ENCODE data around the gene JMJD1C.
"Not testable (repeated sequence)": the region's sequence is repeated elsewhere in the genome, so short reads cannot be mapped to it uniquely, and the experiment has no call there.

JMJD1C gene

DNA sequence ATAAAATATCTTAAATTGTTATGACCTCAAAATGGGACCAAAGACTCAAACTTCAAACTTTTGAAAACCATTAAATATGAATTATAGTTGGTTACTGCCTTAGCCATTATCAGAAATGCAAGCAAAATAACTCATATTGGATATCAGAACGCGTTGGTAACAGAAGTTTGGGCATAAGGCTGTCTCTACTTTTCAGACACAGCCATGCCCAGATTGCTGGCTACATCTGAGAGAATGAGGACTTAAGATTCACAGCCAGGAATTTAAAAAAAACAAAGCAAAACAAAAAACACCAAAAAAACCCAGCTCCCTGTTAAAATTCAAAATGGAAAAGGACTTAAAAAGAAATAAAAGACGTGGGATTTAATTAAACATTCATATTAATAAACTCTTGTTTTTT is 161.6 kb downstream of the JMJD1C start:
- DNase-seq (ENCODE audit: low read depth in 2 of 3, low spot score in 1 of 3) = no peak

DNA sequence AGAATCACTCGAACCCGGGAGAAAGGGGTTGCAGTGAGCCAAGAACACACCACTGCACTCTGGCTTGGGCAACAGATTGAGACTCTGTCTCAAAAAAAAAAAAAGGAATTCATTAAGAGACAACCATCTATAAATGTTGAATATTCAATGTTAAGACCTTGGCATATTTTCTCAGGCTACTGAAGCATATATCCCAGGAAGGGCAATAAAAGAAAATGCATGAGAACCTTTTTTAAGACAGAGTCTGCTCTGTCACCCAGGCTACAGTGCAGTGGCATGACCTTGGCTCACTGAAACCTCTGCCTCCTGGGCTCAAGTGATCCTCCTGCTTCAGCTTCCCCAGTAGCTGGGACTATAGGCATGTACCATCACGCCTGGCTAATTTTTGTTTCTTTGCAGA is 165.0 kb downstream of the JMJD1C start:
- no peak for DNase-seq (ENCODE audit: low read depth in 2 of 3, low spot score in 1 of 3)

DNA sequence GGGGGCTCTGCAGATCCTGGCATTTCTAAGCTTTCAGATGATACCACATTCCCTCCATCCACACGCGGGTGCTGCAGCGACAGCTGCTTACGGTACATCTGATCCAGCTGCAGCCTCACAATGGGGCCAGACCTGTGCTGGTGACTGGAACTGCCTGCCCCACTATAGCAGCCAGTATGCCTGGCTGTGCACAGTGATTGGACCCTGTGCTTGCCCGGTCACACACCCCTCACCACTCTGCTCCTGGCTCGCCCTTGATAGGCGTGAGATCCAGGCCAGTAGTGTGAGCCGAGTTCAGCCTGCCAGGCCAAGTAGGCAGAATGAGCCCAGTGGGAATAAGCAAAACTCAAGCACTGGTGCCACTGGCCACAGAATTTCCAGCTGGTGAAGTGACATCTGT is 167.8 kb downstream of the JMJD1C start:
- no peak for DNase-seq (ENCODE audit: low read depth in 2 of 3, low spot score in 1 of 3)

DNA sequence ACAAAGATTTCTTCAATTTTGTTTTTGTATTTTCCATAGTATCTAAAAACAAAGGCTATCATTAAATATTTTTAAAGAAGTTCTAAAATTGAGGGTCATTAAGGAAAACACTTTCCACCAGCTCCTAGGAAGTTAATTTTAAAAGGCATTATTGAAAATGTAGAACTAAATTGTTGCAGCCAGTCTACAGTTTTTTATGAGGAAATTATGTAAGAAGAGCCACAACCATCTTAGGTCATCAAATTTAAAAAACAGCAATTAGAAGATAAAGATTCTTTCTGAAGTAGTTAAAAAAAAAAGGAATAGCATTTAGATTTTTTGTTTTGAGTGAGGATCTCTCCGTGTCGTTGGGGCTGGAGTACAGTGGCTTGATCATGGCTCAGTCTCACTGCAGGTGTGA is 171.0 kb downstream of the JMJD1C start:
- DNase-seq (ENCODE audit: low read depth in 2 of 3, low spot score in 1 of 3) = no peak

DNA sequence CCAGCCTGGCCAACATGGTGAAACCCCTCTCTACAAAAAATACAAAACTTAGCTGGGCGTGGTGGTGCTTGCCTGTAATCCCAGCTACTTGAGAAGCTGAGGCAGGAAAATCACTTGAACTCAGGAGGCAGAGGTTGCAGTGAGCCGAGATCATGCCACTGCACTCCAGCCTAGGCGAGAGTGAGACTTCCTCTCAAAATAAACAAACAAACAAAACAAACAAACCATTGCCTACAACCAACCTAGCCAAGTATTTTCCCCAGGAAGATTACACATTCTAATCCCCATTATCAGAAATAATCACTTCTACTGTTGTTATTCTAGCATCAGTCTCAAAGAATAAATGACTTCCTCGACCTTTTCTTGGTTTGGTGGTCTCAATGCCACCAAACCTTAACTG is 172.9 kb downstream of the JMJD1C start:
- DNase-seq (ENCODE audit: low read depth in 2 of 3, low spot score in 1 of 3) = not testable (repeated sequence)

DNA sequence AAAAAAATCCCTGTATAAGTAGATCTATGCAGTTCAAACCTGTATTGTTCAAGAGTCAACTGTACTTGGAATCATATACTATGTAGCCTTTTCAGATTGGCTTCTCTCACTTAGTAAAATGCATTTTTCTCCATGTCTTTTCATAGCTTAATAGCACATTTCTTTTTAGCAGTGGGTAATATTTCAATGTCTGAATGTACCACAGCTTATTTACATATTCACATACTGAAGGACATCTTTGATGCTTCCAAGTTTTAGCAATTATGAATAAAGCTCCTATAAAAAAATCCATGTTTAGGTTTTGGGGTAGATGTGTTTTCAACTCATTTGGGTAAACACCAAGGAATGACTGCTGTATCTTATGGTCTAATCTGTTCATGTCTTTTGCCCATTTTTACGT is 177.6 kb downstream of the JMJD1C start:
- DNase-seq (ENCODE audit: low read depth in 2 of 3, low spot score in 1 of 3) = no peak

DNA sequence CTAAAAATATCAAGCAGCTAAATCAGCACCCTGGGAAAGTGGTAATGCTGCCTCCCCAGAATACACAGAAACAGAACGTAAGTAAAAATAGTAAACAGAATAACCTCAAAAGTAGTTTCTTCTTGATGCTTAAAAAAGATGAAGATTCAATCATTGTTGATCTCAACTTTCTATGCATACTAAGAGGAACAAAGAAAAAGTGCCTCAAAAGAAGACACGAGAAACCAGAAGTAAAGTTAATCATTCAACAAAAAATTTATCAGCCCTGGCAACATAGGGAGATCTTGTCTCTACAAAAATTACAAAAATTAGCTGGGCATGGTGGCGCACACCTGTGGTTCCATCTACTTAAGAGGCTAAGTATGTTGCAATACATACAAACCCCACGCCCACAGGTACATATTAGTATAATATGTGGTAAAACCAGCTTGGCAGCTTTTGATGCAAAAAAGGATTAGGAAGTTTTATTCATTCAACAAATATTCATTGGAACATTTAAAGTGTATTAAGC is 179.0 kb downstream of the JMJD1C start:
- DNase-seq (ENCODE audit: low read depth in 2 of 3, low spot score in 1 of 3) = no peak

DNA sequence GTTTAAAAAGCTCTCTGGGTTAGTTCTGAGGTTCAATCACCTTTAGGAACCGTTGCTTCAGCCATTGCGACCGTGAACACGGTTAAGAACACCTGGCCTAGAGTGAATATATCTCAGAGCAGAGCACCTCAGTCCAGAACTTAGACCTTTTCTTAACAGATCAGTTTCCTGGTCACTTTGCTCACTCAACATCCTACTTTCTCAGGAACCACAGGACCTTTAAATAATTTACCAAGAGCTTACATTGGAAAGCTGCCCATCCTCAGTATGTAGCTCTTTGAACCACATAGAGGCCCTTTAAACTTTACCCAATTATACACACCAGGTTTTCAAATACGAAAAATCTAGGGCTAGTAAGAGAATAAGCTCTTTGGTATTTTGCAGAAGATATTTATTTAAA is 179.4 kb downstream of the JMJD1C start:
- DNase-seq (ENCODE audit: low read depth in 2 of 3, low spot score in 1 of 3) = no peak

DNA sequence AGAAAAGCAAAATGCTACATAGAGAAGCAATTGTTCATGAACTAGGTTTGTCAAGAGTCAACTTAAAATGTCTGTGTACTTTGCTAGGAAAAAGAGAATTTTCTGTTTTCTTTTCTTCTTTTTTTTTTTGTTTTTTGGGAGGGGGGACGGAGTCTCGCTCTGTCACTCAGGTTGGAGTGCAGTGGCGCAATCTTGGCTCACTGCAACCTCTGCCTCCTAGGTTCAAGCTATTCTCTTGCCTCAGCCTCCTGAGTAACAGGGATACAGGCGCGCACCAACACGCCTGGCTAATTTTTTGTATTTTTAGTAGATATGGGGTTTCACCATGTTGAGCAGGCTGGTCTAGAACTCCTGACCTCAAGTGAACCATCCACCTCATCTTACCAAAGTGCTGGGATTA is 181.9 kb downstream of the JMJD1C start:
- not testable (repeated sequence) for DNase-seq (ENCODE audit: low read depth in 2 of 3, low spot score in 1 of 3)

DNA sequence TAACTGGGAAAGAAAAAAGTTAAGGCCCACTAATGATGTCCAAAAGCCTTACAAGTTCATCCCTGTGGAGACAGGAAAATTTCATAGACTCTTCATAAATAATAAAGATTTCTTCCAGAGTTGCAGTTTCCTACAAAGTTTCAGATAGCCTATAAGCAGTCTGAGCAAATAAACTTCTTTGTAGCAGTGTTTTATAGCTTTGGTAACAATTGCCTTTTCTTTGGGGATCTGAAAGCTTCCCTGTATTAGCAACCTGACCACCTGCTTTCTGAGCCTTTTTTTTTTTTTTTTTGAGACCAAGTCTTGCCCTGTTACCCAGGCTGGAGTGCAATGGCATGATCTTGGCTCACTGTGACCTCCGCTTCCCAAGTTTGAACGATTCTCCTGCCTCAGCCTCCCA is 182.7 kb downstream of the JMJD1C start:
- DNase-seq (ENCODE audit: low read depth in 2 of 3, low spot score in 1 of 3) = no peak

DNA sequence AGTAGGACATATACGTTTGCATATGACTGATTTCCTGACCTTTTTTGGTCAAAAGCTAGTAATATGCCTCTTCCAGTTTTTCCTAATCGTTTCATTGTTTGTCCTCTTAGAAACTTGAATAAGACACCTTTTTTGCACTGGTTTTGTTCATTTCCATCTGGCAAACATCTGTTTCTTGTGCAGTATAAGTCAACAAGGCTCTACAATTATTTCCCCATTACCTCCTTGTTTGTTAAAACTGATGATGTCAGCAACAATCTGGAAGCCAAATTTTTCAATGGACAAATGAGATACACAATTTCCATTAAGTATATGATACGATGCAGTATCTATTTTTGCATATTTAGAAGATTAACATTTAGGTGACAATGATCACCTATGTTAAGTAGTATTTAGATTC is 183.8 kb downstream of the JMJD1C start:
- DNase-seq (ENCODE audit: low read depth in 2 of 3, low spot score in 1 of 3) = no peak

DNA sequence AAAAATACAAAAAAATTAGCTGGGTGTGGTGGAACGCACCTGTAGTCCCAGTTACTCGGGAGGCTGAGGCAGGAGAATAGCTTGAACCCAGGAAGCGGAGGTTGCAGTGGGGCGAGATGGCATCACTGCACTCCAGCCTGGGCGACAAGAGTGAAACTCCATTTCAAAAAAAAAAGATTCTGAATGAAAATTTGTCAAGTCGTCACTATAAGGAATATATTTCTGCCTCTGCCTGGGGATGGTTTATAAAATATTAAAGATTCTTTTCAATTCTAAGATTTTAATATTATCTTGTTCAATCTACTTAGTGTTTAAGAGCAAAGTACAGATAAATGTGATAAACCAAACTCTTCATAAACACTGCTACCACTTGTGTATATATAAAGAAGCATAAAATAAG is 185.4 kb downstream of the JMJD1C start:
- DNase-seq (ENCODE audit: low read depth in 2 of 3, low spot score in 1 of 3) = no peak

DNA sequence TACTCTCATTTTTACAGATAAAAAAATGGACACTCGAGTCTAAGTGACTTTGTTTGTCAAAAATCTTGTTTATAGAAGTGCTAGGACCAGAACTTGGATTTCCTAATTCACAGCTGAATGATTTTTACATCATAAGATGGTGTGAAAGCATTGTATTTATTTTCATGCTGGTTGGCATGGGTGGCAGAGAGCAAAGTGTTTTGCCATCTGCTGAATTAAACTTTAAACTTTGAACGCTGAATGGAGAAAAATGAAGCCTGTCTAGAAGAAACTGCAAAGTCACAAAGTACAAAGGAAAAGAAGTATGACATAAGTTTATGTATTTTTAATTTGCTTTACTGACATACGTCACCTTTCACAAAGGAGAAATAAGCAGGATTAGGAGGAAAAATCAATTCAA is 190.7 kb downstream of the JMJD1C start:
- no peak for DNase-seq (ENCODE audit: low read depth in 2 of 3, low spot score in 1 of 3)

DNA sequence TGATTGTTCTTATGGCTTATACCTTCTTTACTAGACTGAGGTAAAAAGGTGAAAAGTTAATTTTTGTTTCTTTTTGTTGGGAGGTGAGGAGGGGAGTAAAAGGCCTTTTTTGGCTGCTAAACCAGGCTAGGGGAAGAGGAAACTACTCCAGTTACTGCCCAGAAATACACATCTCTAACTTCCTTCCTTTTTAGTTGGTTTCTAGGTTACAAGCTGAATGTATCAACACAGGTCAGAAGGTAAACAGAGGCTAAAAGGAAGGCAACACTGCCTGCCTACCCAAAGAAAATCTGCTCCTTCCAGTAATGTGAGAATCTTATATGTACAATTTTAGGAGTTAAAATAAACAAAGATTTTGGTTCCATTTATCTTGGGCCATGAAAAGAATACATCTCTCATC is 192.2 kb downstream of the JMJD1C start:
- DNase-seq (ENCODE audit: low read depth in 2 of 3, low spot score in 1 of 3) = no peak

DNA sequence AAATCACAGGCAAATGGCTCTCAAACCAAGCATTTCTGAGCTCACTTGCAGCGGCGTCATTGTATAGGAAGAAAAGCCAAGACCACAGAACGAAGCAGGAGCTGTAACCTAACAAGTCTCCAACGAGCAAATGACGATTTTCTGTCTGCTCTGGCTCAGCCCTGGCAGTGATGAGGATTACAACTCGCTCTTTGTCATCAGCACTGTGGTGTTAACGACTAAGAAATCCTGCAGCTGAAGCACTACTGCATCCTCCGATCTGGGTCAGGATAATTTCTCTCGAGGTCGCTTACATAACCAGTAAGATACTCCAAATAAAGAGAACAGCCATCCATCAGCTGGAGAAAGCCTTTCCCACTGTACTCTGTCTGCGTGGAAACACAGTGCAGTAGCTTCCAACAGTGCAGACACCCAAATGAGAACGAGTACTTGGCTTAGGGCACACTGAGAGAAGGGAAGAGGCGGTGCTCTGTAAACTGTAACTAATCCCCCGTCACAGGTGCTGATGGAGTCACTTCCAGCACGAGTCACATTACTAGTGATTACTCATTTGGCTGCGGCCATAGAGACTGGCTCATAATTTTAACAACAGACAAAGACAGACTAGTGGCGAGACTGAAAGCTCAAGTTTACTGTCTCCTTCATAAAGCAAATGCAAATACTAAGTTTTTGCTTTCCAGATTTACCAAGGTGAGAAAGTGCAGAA is 196.8 kb downstream of the JMJD1C start:
- DNase-seq (ENCODE audit: low read depth in 2 of 3, low spot score in 1 of 3) = peak; percentile 58 to 67 (median 62)

DNA sequence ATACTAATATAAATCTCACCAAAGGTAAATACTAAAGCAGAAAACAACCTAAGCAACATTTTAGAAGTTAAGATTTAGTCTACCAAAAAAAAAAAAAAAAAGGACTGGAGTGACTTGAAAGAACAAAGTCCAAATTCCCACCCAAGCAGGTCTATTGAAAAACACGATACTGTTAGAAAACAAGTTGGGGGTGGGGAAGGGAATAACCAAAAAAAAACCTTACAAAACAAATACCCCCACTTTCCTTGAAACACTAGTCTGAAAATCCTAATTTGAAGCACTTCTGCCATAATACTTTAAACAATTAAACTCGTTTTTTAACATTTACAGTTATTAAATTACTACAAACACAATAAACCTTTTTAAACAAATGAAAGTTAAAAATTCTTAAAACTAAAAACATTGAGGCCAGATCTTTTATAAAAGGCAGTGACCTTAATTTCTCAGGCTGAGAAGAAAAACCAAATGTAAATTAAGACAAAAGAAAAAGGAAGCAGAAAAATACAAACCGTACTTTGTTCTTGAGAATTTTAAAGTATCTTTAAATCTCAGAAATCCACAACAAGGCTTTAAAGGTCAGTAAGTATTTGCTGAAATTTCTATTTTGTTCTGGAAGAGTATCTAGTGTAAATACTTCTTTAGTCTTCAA is 197.5 kb downstream of the JMJD1C start:
- no peak for DNase-seq (ENCODE audit: low read depth in 2 of 3, low spot score in 1 of 3)

DNA sequence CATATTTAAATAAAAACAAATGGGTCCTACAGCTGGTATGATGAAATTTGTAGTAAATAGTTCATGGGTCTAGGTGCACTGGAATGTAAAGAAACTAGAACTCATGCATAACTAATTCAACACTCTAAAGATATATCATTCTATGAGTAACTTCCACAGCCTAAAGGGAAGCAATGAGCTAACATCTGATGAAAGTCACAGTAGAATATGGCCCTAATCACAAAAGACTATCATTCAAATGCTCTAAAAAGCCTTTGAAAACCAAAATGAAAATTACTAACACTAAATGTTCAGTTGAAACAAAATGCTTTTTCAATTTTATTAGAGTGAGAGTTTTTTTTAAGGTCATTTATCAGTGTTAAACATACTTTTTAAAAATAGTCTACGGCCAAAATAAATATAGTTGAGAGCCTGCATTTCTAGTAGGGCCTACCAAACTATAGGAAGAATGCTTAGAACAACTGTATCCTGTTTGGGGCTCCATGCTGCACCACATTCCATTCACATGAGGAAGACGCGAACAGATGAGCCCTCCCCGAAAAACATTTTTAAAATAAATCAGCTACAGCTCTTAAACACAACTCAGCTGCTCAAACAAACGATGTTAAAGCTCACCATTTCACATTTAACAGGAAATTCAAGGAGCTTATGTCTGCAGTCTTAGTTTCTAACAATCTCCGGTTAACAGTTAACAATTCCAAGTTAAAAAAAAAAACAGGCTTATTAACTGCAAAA is 198.2 kb downstream of the JMJD1C start:
- no peak for DNase-seq (ENCODE audit: low read depth in 2 of 3, low spot score in 1 of 3)

DNA sequence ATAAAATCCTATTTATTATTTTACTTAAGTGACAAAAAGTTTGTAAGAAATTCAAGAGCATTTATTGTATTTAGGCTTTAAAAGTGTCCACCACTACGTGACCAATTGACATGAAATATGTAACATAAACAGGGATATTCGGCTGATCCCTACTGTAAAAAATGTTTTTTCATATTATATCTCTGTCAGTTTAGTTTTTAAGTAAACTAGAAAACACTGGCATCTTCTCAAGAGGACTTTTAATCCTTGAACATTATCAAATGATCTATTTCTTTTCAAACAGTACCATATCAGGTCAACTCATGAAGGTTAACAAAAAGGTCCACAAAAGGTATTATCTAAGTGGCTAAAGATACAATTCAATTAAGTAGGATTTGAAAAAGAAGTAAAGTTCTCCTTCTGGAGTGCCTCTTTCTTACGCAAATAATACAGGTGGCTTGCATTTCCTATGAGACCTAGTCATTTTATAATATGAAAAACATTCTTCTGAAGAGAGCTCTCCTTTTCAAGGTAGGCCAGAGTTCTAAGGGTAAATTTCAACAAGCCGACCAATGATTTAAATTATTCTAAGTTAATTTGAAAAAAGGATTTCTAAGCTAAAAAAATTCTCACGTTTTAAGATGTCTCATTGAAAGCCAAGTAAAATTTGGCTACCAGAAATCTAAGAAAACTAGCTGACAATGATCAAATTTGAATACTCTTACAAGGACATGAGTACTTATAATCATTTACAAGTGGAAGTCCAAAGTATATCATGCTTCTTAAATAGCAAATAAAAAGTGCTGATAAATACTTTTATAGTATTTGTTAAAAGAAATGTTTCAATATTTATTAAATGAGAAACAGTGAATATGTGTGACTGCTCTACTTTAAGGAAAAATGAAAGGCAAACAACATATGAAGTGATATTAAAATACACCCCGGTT is 199.1 kb downstream of the JMJD1C start:
- DNase-seq (ENCODE audit: low read depth in 2 of 3, low spot score in 1 of 3) = no peak

DNA sequence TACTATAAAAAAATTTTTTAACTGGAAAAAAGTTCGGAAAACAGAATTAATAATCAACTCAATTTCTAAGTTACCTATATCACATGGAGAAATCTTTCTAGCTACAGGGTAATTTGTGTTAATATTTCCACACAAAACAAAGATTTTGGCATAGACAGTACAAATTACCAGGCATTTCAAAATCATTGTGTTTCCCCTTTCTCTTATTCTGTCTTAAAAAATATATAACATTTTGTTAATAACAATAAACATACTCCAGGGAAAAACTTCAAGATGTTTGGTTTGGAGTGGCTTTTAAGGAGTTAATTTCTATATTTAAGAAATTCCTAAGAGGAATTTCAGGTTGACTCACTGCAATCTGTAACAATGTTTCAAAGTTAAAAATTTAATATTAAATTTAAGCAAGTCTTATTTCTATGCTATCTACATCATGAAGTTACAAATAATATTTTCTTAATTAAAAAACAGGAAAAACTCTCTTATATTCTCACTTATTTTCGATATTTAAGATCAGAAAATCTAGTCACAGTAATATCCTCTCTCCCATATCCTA is 200.0 kb downstream of the JMJD1C start:
- no peak for DNase-seq (ENCODE audit: low read depth in 2 of 3, low spot score in 1 of 3)

DNA sequence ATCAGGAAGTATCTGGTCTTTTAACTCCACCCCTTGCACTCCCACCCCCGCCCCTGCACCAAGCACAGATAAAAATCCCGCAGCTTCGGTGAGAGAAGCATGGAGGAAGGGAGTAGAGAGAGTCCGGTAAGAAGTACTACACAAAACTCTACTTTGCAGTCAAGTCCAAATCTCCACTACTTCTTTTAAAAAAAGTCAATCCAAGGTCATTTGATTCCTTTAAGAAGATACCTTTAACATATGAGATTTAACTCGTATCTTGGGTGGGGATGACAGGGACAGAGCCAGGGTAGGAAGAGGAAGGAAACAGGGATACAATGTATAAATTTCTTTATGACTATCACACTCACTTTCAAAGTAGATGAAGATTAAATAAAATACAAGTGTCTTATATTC is 200.6 kb downstream of the JMJD1C start:
- DNase-seq (ENCODE audit: low read depth in 2 of 3, low spot score in 1 of 3) = peak in 2 of 3 donors; percentile 9 to 28
